OCI-LY7 (cell line): ENCODE results near the gene PATJ. TPM values are rescaled to one million over a fixed set of nuclear protein-coding genes. Genes with fewer than 3 reads are reported as not detected.
A peak's percentile ranks its signal among the peaks of the same experiment; 100 is the strongest.
"Not testable (repeated sequence)": the region's sequence is repeated elsewhere in the genome, so short reads cannot be mapped to it uniquely, and the experiment has no call there.

Experiments used
- BruUV-seq: library from RNA; stranded (reverse); fragments of 400-500 nt; replicated peaks from 2 replicates; lab custom pipeline; 2021; lab: Mats Ljungman, UMichigan
- CTCF ChIA-PET: fragments of 300-600 bp; sonication (Branson Sonifier 250); formaldehyde crosslinking; loops from one replicate; lab custom pipeline; 2022; ENCODE audit warnings: antibody characterized with exemption; ENCODE audit not compliant: unreplicated experiment; lab: Charles Lee
- POLR2A ChIA-PET: fragments of 300-600 bp; sonication (Branson Sonifier 250); formaldehyde crosslinking; loops from one replicate; lab custom pipeline; 2022; ENCODE audit warnings: antibody characterized with exemption; lab: Charles Lee
- DNase-seq: peaks from one replicate; pipeline ENCODE4 v3.0.0-alpha.2; 2015; ENCODE audit warnings: low spot score
- H2AFZ ChIP-seq: fragments of 200-600 bp; sonication (generic), shearing (Covaris generic); 2 replicates; pipeline ENCODE4 v1.6.1; 2014; ENCODE audit warnings: mild to moderate bottlenecking, antibody characterized with exemption, low read length, moderate library complexity
- H3K27ac ChIP-seq: fragments of 200-600 bp; sonication (generic); 2 replicates; pipeline ENCODE4 v1.5.1; 2014; ENCODE audit warnings: mixed run types, low read depth, mild to moderate bottlenecking, moderate library complexity, low read length, inconsistent platforms; ENCODE audit not compliant: poor library complexity, severe bottlenecking
- H3K36me3 ChIP-seq: fragments of 200-600 bp; sonication (generic); 2 replicates; pipeline ENCODE4 v1.6.1; 2014; ENCODE audit warnings: mild to moderate bottlenecking, antibody characterized with exemption, low read length, moderate library complexity, mixed read lengths; ENCODE audit not compliant: insufficient read depth
- H3K4me1 ChIP-seq: fragments of 200-600 bp; sonication (generic); 2 replicates; pipeline ENCODE4 v1.5.1; 2014; ENCODE audit warnings: mild to moderate bottlenecking, low read length; ENCODE audit not compliant: insufficient read depth, poor library complexity, severe bottlenecking
- H3K4me2 ChIP-seq: fragments of 200-600 bp; sonication (generic); 2 replicates; pipeline ENCODE4 v1.6.1; 2014; ENCODE audit warnings: mild to moderate bottlenecking, low read length
- H3K4me3 ChIP-seq: fragments of 200-600 bp; sonication (generic); 2 replicates; pipeline ENCODE4 v1.5.1; 2014; ENCODE audit warnings: mild to moderate bottlenecking, low read depth, low read length; ENCODE audit not compliant: poor library complexity, severe bottlenecking
- H3K79me2 ChIP-seq: fragments of 200-600 bp; sonication (generic); 2 replicates; pipeline ENCODE4 v1.6.1; 2016; ENCODE audit warnings: low read depth, mild to moderate bottlenecking, low read length, moderate library complexity, mixed read lengths; ENCODE audit not compliant: insufficient read depth
- H3K9me2 ChIP-seq: fragments of 200-600 bp; sonication (generic); 2 replicates; pipeline ENCODE4 v1.6.1; 2016; ENCODE audit warnings: mild to moderate bottlenecking, low read length, mixed read lengths; ENCODE audit not compliant: insufficient read depth
- H3K9me3 ChIP-seq: fragments of 200-600 bp; sonication (generic); 2 replicates; pipeline ENCODE4 v1.6.1; 2014; ENCODE audit warnings: mild to moderate bottlenecking, mixed run types, low read length, mixed read lengths
- H4K20me1 ChIP-seq: fragments of 200-600 bp; sonication (generic); 2 replicates; pipeline ENCODE4 v1.6.1; 2014; ENCODE audit warnings: mild to moderate bottlenecking, antibody characterized with exemption, low read length, moderate library complexity, mixed read lengths; ENCODE audit not compliant: insufficient read depth
- CTCF ChIP-seq: fragments of 200-600 bp; sonication (generic); conservative IDR thresholded peaks from 2 replicates; pipeline ENCODE4 v1.5.1; 2014; ENCODE audit warnings: mild to moderate bottlenecking, antibody characterized with exemption, low read length, moderate library complexity, mixed read lengths
- EZH2phosphoT487 ChIP-seq: fragments of 200-600 bp; sonication (generic); IDR thresholded peaks from 2 replicates; pipeline ENCODE4 v1.6.1; 2018; ENCODE audit warnings: low read depth, borderline replicate concordance, mild to moderate bottlenecking, mixed run types, antibody characterized with exemption, low read length, moderate library complexity, mixed read lengths
- intact Hi-C: fragments of 100-400 bp; cut with micrococcal nuclease; formaldehyde crosslinking; loops from one replicate; pipeline ENCODE4 v1.10.0; 2022; ENCODE audit not compliant: unreplicated experiment
- total RNA-seq, 2 experiments: library from RNA; depleted of rRNA in 1 of 2; stranded (reverse); fragments of >200 nt in 1 of 2; shearing (Covaris generic) in 1 of 2; gene quantifications; 2 replicates each; pipeline ENCODE4 v1.2.3, GENCODE V29; 2014 to 2022

PATJ gene
- total RNA-seq, 2 experiments from 2014 or later = 0.95 to 4.0 TPM

DNA sequence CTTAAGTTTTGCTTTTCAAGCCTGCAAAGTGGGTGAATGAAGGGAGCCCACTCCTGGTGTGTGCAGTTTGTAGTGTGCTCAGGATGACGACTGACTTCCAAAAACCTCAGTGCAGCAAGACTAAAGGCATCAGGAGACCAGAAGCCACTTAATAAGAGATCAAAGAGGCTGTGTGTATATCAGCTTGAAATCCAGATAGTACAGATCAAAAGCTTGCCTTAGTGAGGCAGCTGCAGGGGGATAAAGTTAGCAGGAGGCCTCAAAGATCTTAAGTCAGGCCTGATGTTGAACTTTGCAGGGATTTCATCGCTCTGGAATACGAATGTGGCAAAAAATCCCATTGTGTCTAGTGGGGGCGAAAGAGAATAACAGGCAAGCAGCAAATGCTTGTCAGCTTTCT, 99.8 kb downstream of the PATJ start:
- Histone ChIP-seq H2AFZ (no peak overlapping the region), H3K4me3 (no peak overlapping the region), H3K27ac (no peak overlapping the region), H3K4me1 (no peaks in the 10 kb centered on the region), H3K36me3 (no peaks in the 10 kb centered on the region), H3K9me3 (no peaks in the 10 kb centered on the region), H3K4me2 (no peak overlapping the region), H4K20me1 (no peaks in the 10 kb centered on the region), H3K9me2 (no peaks in the 10 kb centered on the region), H3K79me2 (no peaks in the 10 kb centered on the region)
- BruUV-seq = no TSS peak
- TF ChIP-seq CTCF (no peak), EZH2phosphoT487 (no peak)
- ChIA-PET POLR2A (interaction anchor here (0.6 kb wide), 1 partner anchor 34 kb away, joined by 3 read pairs; no protein-coding TSS in a partner anchor), CTCF (no interaction called here)
- intact Hi-C loops = no loop called here
- no peak for DNase-seq

- POLR2A ChIA-PET = interaction anchor here (0.7 kb wide), 1 partner anchor 563 kb away, joined by 3 read pairs; no protein-coding TSS in a partner anchor
- H3K4me1 ChIP-seq = no peaks in the 10 kb centered on the region
- no peaks in the 10 kb centered on the region for H3K9me2 ChIP-seq
- H2AFZ ChIP-seq = no peak overlapping the region
- H3K36me3 ChIP-seq = no peaks in the 10 kb centered on the region
- intact Hi-C loops = no loop called here
- no peak overlapping the region for H3K4me3 ChIP-seq
- CTCF ChIA-PET = interaction anchor here (0.6 kb wide), 1 partner anchor 262 kb away, joined by 3 read pairs; no protein-coding TSS in a partner anchor
- H3K4me2 ChIP-seq = no peak overlapping the region
- no peak overlapping the region for H3K27ac ChIP-seq
- H4K20me1 ChIP-seq = no peaks in the 10 kb centered on the region
- H3K9me3 ChIP-seq = no peaks in the 10 kb centered on the region
- no peaks in the 10 kb centered on the region for H3K79me2 ChIP-seq
- TF ChIP-seq EZH2phosphoT487 (no peak), CTCF (peak; percentile 32; the same call in 1 of the 2 replicates)
- BruUV-seq = no TSS peak
- DNase-seq = no peak
Observed at GRCh38 chr1:61842863-61843514, 100.7 kb downstream of the PATJ start.

- H3K79me2 ChIP-seq = no peaks in the 10 kb centered on the region
- H3K27ac ChIP-seq = no peak overlapping the region
- ChIA-PET CTCF (no interaction called here), POLR2A (interaction anchor here (0.7 kb wide), 2 partner anchors 75 to 186 kb away, joined by 3 to 4 read pairs; no protein-coding TSS in a partner anchor)
- H3K4me3 ChIP-seq = no peak overlapping the region
- no peaks in the 10 kb centered on the region for H3K9me3 ChIP-seq
- H3K9me2 ChIP-seq = no peaks in the 10 kb centered on the region
- H3K4me1 ChIP-seq = no peaks in the 10 kb centered on the region
- no peak for TF ChIP-seq CTCF
- TF ChIP-seq EZH2phosphoT487 = no peak
- no peak overlapping the region for H2AFZ ChIP-seq
- no peaks in the 10 kb centered on the region for H4K20me1 ChIP-seq
- H3K36me3 ChIP-seq = no peaks in the 10 kb centered on the region
- DNase-seq = no peak
- no TSS peak for BruUV-seq
- intact Hi-C loops = no loop called here
- H3K4me2 ChIP-seq = no peak overlapping the region
Observed at GRCh38 chr1:61844006-61844405, 101.7 kb downstream of the PATJ start.

- H2AFZ ChIP-seq, H4K20me1 ChIP-seq, H3K4me3 ChIP-seq, CTCF ChIA-PET, H3K9me3 ChIP-seq, H3K27ac ChIP-seq, H3K79me2 ChIP-seq, DNase-seq, H3K4me2 ChIP-seq, H3K36me3 ChIP-seq, intact Hi-C loops, H3K9me2 ChIP-seq, BruUV-seq, H3K4me1 ChIP-seq: not testable (repeated sequence)
- POLR2A ChIA-PET = interaction anchor here (0.6 to 0.7 kb wide), 2 partner anchors 187 to 1307 kb away, joined by 3 read pairs; no protein-coding TSS in a partner anchor
Observed at GRCh38 chr1:61844664-61845063, 102.4 kb downstream of the PATJ start.
